Right forelimb (tissue), 1 donor: ENCODE measurements around the gene ESPNL.
"Not testable (repeated sequence)": the region's sequence is repeated elsewhere in the genome, so short reads cannot be mapped to it uniquely, and the experiment has no call there.

ENCODE experiments used
- DNase-seq: peaks from one replicate; pipeline ENCODE4 v3.0.0-alpha.2; 2018

ESPNL gene, protein sequence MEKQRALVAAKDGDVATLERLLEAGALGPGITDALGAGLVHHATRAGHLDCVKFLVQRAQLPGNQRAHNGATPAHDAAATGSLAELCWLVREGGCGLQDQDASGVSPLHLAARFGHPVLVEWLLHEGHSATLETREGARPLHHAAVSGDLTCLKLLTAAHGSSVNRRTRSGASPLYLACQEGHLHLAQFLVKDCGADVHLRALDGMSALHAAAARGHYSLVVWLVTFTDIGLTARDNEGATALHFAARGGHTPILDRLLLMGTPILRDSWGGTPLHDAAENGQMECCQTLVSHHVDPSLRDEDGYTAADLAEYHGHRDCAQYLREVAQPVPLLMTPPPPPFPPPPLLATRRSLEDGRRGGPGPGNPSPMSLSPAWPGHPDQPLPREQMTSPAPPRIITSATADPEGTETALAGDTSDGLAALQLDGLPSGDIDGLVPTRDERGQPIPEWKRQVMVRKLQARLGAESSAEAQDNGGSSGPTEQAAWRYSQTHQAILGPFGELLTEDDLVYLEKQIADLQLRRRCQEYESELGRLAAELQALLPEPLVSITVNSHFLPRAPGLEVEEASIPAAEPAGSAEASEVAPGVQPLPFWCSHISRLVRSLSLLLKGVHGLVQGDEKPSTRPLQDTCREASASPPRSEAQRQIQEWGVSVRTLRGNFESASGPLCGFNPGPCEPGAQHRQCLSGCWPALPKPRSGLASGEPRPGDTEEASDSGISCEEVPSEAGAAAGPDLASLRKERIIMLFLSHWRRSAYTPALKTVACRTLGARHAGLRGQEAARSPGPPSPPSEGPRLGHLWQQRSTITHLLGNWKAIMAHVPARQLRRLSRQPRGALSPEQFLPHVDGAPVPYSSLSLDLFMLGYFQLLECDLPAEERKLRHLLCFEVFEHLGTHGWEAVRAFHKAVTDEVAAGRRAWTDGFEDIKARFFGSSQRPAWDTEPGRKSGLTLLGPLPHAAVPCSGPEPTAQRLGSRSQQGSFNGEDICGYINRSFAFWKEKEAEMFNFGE

DNA sequence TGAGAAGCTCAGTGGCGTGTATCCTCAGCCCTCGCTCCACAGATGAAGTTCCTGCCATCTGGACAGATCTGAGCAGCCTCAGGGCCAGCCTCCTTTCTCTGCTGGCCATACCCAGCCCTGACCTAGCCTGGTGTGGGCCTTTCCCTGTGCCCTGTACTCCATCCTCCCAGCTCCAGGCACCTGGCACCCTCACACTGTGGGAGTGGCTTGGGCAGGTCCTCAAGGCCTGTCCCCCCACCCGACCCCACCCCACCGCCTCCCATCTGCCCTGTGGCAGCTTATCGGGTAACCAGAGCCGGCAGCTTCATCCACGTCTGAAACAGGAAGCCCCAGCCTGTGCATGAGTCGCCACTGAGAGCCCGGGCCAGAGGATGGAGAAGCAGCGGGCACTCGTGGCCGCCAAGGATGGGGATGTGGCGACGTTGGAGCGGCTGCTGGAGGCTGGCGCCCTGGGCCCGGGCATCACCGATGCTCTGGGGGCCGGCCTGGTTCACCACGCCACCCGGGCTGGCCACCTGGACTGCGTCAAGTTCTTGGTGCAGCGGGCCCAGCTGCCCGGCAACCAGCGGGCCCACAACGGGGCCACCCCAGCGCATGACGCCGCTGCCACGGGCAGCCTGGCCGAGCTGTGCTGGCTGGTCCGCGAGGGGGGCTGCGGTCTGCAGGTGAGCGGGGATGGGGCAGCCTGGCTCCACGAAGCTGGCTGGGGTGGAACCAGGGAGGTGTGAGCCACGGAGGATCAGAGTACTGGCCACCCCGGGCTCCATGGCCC, at the start of gene ESPNL:
Gene ESPNL (plus strand): TSS at position 292 of the 772 bp plus-strand sequence. CDS start 80 bp downstream, at position 372.
- DNase-seq = no peak

DNA sequence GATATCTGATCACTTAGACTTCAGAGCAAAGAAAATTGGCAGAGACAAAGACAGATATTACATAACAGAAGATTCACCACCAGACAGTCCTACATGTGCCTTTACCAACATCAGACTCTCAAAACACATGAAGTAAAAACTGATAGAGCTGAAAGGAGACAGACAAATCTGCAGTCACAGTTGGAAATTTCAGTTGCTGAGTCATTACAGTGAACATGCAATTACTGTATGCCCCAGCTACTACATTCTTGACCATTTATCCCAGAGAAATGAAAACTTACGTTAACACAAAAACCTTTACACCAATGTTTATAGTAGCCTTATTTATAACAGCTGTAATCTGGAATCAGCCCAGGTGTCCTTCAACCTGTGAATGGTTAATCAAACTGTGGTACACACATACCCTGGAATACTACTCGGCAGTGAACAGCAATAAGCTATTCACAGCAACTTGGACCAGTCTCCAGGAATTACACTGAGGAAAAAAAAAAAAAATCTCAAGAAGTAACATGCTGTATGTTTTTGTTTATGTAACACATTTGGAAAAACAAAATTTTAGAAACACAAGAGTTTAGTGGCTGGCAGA, 46.9 kb upstream of the ESPNL start:
- DNase-seq = no peak

DNA sequence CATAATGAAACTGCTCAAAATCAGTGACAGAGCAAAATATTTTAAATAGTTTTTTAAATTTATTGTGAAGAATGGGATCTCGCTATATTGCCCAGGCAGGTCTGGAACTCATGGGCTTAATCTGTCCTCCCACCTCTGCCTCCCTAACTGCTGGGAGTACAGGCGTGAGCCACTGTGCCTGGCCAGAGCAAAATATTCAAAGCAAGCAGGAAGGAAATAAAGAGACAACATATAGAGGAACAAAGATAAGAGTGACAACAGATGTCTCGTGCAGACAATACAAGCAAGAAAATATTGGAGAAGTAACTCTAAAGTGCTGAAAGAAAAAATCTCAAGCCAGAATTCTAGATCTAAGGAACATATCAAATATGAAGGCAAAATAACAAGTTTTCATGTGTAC, 44.3 kb upstream of the ESPNL start:
- no peak for DNase-seq

DNA sequence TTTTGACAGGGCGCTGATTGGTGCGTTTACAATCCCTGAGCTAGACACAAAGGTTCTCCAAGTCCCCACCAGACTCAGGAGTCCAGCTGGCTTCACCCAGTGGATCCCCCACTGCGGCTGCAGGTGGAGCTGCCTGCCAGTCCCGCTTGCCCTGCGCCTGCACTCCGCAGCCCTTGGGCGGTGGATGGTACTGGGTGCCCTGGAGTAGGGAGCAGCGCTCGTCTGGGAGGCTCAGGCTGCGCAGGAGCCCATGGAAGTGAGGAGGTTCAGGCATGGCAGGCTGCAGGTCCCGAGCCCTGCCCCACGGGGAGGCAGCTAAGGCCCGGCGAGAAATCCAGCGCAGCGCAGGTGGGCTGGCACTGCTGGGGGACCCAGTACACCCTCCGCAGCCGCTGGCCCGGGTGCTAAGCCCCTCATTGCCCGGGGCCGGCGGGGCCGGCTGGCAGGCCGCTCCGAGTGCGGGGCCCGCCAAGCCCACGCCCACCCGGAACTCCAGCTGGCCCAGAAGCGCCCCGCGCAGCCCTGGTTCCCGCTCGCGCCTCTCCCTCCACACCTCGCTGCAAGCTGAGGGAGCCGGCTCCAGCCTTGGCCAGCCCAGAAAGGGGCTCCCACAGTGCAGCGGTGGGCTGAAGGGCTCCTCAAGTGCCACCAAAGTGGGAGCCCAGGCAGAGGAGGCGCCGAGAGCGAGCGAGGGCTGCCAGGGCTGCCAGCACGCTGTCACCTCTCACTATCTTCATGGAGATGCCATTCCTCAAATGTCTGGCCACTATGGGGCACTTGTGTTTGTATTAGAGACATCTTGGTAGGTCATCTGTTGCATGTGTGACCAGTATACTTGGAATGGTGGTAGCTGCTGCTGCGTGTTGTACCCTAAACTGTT, 42.2 kb upstream of the ESPNL start:
- not testable (repeated sequence) for DNase-seq

DNA sequence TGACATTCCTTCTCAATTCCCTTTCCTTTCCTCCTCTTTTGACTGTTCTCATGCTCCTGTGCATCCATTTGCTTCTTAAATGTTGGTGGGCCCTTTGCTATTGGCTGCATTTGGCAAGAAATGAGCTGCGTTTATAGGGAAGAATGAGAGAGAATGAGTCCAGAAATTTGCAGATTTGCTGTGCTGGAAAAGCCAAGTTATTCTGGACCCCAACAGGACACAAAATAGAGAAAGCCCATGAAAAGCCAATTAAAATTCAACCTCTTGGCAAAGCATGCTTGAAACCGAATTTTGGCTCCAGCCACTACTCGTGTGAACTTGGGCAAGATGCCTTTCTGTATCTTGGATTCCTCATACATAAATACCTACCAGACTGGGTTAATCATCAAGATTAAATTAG, 40.6 kb upstream of the ESPNL start:
- DNase-seq = no peak

DNA sequence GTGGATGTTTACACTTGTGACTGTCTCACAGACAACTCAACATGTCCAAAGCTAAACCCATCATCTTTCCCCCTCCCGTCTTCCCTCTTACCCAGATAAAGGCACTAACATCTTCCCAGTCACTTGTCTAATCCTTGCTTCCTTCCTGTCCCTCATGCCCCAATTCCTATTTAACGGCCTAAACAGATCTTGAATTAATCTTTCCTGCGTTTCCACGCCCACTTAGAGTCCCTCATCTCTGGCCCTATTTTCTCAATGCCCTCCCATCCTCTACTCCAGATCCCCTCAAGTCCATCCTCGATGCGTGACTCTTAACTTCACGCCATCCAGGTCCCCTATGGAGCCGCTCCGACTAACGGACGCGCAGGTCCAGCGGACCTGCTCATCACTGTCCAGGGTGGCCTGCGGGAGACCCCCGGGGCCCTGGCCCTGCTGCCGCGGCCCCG, 40.0 kb upstream of the ESPNL start:
- DNase-seq = no peak

DNA sequence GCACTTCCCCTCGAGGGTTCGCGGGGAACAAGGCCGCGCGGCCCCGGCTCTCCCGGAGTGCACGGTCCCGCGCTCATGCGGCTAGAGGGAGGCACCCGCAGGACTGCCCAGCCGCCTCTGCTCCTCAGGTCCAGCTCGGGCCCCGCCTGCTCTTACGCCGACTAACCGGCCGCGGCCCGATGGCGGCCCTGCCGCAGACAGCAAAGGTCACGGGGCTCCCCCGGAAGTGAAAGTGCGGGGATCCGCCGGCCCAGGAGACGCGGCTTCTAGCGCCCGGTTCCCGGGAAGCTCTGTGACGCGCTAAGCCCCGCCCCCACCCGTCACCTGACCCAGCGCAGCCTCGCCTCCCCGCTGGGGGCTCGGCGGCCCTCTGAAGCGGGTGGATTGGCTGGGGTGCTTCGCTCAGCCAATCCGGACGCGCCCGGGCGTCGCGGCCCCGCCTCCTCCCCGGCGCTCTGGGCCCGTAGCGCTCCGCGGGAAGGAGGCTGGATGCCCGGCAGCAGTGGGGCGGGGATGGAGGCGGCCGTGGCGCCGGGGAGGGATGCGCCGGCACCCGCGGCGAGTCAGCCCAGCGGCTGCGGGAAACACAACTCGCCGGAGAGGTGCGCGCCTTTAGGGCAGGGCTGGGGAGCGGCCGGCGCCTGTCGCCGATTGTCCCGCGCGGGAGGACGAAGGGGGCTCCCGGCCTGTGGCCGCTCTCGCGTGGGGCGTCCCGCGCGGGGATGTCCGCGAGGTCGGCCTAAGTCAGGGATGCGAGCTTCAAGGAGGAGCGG, 39.4 kb upstream of the ESPNL start, which contains the start of gene SCLY:
Gene SCLY (plus strand): TSS at position 460 of the 773 bp plus-strand sequence. CDS start 54 bp downstream, at position 514.
- DNase-seq = peak; percentile 99

DNA sequence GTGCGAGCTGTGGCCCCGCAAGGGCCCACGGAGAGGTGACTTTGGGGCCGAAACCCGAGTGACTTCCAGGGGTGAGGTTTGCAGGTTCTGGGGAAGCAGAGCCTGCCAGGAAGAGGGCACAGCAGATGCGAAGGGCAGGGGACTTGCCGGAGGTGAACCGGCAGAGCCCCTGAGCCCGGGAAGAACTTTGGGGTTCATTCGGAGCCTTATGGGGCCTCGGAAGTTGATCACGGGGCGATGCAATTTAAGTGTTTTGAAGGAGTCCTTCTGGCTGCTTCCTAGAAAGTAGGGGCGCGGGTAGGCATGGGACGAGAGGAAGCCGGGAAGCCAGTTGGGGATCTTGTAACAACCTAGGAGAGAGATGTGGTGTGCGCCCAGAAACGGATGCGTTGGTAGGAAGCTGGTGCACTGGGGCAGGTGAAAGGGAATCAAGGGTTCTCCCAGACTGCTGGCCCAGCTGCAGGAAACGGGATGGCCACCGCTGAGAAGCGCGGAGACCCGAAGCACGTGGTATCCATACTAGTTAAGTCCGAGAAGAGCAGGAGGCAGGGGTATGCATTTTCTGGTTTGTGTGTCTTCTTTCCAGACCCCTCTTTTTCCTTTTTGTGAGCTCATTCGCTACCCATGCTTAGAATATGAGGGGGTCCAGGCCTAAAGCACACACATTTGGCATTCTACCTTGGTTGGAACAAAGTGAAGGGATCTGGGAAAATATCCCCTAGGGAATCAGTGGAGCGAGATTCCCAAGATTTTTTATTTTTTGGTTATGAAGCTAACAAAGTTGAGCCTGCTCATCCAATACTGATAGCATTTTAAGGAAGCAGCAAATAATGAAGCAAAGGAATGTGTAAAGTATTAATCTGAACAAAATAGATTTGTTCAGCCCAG, 38.6 kb upstream of the ESPNL start:
- DNase-seq = peak; percentile 64

DNA sequence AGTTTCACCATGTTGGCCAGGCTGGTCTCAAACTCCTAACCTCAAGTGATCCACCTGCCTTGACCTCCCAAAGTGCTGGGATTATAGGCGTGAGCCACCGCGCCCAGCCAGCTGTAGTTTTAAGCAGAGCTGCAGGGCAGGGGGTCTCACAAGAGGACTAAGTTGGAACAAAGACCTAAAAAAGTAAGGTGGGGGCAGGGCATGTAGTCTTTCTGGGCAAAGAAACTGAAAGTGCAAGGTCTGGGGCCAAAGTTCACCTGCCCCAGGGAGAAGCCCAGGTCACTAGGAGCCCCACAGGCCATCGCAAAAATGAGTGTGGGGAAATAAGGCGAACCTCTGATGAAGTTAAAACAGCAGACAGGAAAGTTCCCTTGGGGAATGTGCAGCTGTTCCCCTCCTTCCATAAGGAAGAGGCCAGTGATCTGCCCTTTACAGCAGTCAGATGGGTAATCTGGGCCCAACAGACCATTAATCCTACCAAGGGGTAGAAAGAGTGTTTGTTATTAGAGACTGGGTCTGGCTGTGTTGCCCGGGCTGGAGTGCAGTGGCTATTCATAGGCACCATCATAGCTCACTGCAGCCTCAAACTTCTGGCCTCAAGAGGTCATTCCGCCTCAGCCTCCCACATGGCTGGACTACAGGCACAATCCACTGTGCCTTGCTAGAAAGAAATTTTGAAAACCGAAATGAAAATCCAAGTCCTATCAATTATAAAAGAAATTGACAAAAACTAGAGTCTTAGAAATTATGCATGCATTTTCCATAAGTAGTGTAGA, 36.5 kb upstream of the ESPNL start:
- no peak for DNase-seq

DNA sequence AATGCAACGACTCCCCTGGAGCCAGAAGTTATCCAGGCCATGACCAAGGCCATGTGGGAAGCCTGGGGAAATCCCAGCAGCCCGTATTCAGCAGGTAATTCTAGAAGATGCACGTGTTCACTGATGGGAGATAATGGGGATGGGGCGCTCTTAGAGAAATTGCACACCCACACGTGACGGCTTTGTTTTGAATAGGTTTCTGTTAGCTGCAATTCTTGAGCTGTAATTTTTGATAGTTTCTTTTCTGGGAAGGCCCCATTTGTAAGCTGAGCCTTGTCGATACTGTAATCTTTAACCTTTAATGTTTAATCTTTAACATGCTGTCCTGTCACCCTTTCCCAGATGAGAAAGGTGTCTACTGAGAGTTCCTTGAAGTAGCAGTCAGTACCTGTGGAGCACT, 35.8 kb upstream of the ESPNL start:
- no peak for DNase-seq

DNA sequence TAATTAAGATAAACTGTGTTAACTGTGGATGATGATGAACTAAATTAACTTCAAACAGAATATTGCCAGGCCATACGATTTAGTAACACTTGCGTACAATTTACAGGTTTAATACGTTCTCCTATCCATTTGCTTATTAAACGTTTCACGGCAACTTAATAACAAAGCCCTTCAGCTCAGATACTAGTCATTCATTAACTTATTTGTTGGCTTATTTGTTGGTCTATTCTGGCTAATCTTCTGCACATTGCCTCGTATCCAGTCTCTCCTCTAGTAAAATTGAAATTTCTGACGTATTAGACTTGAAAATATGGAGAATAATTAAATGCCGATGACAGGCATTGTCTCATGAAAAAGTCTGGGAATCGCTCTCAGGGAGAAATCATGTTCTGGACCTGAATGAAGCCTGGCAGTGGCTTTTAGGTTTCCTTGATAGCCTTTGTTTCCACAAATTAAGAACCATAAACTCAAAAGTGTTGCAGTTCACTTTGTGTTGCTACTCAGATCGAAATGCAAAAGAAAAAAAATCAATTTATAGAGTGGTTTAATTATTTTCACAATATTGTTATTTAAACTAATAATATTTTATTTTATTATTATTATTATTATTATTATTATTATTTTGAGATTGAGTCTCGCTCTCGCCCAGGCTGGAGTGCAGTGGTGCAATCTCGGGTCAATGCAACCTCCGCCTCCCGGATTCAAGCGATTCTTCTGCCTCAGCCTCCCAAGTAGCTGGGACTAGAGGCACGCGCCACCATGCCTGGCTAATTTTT, 34.9 kb upstream of the ESPNL start:
- DNase-seq = no peak

DNA sequence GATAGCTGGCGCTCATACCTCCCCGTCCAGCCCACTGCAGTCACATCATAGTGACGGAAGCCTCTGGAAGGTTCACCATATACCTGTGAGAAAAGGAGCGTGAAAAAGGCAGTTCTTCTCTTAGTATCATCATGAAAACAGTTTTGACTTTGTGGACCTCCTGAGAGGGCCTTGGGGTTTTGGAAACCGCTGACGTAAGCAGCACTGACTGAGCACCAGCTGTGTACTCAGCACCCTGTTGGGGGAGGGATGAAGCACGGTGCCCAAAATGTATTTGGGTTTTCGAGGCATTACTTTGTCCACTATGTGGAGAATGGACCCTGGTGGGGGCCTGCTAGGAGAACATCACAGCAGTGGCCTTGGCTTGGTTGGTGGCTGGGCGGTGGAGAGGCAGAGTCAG, 33.9 kb upstream of the ESPNL start:
- no peak for DNase-seq

DNA sequence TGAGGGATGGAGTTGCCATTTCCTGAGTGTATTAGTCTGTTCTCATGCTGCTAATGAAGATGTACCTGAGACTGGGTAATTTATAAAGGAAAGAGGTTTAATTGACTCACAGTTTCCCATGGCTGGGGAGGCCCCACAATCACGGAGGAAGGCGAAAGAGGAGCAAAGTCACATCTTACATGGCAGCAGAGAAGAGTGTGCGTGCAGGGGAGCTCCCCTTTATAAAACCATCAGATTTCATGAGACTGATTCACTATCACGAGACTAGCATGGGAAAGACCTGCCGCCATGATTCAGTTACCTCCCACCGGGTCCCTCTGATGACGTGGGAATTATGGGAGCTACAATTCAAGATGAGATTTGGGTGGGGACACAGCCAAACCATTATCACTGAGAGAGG, 33.4 kb upstream of the ESPNL start:
- not testable (repeated sequence) for DNase-seq

DNA sequence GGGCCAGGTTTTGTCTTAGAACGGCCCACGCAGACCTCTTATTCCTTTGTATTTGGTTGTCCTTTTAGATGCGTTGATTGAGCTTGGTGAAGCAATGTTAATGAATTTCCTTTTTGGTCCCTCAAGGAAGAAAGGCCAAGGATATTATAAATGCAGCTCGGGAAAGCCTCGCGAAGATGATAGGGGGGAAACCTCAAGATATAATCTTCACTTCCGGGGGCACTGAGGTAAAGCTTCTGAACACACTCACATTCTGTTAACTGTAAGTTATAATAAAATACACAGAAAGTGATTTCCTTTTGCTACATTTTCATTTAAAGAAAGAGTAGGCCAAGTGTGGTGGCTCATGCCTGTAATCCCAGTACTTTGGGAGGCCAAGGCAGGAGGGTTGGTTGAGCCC, 32.2 kb upstream of the ESPNL start:
- DNase-seq = no peak

DNA sequence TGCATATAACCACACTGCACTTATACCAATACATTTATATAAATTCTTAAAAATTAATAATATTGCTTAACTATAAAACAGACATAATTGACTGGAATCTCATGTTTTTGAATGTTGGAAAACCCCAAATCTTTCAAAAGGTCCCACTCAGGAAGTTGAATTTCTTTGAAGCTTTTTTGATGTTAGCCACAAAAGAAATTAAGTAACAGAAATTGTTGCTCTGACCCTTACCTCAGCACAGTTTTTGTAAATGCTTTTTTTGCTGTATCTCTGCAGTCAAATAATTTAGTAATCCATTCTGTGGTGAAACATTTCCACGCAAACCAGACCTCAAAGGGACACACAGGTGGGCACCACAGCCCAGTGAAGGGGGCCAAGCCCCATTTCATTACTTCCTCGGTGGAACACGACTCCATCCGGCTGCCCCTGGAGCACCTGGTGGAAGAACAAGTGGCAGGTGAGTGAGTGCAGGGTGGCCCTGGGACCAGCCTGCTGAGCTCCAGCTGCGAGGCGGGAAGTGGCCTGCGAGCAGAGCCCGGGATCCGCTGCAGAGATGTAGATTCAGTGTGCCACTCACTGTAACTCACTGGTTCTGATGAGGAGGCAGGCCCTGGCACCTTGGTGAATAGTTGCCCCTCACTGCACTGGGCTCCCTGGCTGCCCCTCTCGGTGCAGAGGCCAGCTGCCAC, 31.0 kb upstream of the ESPNL start:
- DNase-seq = no peak

DNA sequence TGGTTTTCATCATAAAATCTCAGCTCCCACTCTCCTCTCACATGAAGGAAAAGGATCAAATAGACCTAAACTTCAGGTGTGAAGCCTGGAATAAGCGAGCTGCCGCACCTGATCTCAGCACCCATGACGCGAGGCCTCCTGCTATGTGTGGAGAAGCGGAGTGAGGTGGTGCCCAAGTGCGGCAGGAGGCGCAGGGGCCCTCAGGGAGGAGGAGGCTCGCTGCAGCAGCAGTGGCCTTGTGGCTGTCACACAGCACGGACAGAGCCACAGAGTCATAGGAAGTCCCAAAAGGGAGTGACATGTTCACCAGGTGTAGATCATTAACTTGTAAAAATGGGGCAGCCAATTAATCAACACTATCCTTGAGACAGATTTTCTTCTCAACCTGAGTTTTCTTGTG, 30.3 kb upstream of the ESPNL start:
- no peak for DNase-seq

DNA sequence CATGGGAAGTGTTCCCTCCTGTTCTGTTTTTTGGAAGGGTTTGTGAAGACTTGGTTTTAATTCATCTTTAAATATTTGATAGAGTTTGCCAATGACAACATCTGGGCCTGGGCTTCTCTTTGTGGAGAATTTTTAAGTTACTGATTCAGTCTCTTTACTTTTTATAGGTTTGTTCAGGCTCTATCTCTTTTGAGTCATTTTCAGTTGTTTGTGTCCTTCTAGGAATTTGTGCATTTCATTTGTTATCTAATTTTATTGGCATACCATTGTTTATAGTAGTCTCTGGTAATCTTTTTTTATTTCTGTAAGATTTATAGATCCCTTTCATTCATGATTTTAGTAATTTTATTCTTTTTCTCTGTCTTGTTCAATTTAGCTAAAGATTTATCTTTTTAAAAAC, 24.7 kb upstream of the ESPNL start:
- no peak for DNase-seq
